HG03460 (cell line): Measurements from ENCODE around the gene WDR86.

Source experiments
- ATAC-seq: cut with Tn5 transposase; IDR thresholded peaks from one replicate; pipeline ENCODE4 v1.9.1; 2021; ENCODE audit not compliant: unreplicated experiment

Gene WDR86

DNA sequence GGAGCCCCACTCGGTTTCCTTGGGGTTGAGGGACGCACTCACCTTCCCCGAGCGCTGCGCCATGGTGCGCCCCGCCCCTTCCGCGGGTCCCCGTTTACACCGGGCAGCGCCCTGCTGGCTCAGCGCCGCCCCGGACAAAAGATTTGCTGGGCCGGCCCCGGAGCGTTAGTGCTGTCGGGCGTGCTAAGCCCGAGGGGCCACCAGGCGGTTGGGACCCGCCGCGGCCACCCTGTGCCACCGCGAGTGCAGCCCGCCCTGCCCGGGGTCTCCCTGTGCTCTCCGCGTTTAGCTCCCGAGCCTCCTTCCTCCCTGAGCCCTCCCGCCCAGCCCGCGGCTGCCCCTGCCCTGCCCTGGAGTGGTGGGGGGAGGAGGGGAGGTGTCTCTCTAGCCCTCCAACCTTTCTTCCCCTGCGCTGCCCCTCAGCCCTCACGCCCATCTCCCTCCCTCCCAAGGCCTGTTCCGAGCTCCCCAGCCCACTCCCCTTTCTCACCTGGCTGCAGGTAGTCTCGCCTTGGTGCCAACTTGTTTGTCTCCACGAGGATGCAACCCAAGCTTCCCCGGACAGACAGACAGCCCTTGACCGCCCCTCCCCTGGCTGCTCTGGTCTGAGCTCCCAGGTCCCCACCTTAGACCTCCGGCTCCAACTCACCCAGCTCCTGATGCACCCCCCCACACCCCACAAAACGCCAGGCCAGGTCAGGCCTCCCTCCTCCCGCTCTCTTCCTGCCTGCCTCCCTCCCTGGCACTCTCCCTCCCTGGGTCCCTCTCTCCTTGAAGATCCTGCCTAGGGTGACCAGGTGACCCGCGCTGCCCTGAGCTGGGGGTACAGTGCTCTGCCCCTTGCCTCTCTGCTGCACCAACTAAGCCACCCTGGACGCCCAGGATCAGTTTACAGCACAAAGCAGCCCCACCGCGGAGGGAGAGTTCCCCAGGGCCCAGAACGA, 30.3 kb upstream of the WDR86 start, which contains the start of gene CRYGN:
Gene CRYGN, minus strand, starts transcription at position 287 of the 944 bp plus-strand sequence. Its CDS starts 224 bp downstream, at position 63.
- no peak for ATAC-seq

DNA sequence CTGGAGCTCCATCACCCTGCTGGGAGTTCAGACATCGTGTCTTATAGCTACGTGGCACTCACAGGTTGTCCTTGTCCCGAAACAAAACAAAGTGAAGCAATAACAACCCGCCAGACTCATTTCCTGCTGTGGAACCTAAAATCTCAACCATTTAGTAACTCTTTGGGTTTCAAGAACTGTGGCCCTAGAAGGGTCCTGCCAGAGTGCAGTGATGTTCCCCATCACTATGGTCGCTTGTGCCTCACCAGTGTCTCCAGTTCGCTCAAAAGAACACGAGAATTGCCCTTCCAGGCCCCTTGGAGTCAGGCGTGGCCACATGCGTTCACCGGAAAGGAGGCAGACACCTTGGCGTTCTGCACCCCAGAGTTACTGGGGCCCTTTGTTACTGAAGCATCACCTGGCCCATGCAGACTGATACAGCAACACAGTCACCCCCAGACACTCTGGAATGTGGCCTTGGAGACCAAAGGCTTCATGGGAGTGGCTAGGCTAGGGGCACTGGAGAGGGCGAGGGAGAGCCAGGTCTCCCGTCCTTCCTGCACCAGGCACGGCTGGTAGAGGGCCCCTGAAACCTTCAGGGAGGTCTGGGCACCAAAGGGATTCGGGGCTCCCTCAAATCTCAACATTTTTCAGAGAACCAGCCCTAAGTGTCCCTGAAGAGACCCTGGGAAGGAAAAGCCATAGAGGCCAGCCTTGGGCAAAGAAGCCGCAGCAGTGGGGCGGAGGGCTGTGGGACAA, 29.2 kb upstream of the WDR86 start:
- ATAC-seq, result no peak

DNA sequence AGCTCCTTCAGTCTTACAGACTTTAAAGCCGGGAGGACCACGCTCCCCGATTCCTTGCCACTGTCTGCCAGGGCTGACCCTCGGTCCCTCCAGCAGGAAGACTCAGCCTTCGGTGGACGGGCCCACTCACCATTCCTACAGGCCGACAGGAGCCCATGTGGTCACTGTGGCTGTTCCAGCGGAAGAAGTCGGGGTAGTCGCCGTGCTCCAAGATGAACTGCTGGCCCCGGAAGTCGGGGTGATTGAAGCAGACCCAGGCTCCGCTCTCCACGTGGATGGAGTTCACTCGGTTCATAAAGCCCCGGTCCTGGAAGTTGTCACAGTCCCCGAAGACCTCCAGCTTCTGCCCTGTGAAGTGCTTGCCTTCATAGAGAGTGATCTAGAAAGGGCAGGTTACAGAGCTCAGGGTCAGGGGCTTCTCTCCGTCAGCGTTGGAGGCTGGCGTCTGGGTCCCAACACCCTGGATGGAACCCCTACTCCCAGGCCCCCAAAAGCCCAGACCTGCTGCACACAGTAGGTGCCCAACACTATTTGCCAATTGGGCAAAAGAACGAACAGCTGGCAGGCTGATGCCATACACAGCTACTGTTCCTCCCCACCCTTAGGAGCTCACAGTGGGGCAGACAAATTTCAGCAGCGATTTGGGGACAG, 28.2 kb upstream of the WDR86 start:
- no peak for ATAC-seq

DNA sequence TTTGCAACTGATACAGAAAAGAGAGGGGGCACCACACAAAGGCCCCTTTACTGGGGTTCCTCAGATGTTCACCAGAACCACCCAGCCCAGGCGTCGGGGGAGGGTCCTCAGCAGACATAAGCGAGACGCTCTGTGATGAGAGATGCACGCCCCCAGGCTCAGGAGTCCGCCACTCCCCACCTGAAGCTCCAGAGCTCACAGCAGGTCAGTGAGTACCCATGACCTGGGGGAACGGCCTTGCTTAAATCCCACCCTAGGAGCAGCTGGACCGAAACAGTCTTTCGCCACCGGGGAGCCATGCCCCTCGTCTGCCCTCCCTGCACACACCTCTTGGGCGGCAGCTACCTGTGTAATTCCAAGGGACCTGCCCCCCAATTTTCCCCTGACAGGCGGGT, 27.3 kb upstream of the WDR86 start:
- ATAC-seq, result no peak

DNA sequence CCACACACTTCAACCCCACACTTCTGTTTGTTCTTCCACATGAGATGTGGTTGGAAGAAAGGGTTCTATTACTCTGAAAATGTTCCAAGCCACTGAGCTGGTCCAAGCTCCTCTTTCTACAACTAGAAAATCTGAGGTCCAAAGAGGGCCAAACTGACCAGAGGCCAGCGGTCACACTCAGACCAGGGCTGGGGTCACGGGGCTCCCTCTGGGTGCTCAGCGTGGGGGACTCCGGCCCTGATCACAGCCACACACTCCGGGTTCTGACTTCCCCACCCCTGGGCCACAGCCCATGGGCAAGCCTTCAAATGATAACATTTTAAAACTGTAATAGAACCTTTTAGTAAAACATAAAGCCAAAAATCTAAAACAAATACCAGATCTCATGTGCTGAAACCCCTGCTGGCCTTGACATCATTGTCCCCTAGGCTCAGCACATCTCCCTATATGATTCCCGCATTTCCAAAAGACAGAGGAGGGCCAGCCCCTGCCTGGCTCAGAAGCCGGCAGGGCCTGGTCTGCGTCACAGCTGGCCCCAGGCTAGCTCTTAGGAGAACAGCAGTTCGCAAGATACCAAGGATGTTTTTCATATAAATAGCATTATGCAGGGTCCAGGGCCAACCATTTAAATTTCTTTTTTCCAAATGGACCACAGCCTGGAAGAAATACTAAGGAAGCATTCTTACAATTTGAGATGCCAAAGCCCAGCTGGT, 26.8 kb upstream of the WDR86 start:
- no peak for ATAC-seq

DNA sequence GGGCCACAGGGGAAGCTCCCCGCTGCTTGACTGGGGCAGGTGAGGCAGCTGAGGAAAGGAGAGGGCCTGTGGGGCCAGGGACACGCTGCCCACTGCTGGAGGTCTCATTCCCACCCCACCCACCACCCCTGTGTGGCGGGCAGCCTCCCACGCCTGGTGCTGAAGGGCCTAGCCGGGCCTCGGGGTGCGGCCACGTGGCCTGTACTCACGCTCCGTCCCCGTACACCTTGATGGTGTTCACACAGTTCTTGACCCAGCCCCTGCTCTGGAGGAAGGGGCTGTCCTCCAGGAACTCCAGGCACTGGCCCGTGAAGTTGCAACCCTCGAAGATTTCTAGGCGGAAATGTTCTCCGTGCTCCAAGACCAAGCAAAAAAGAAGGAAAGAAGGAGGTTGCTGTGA, 26.1 kb upstream of the WDR86 start:
- ATAC-seq, result no peak

DNA sequence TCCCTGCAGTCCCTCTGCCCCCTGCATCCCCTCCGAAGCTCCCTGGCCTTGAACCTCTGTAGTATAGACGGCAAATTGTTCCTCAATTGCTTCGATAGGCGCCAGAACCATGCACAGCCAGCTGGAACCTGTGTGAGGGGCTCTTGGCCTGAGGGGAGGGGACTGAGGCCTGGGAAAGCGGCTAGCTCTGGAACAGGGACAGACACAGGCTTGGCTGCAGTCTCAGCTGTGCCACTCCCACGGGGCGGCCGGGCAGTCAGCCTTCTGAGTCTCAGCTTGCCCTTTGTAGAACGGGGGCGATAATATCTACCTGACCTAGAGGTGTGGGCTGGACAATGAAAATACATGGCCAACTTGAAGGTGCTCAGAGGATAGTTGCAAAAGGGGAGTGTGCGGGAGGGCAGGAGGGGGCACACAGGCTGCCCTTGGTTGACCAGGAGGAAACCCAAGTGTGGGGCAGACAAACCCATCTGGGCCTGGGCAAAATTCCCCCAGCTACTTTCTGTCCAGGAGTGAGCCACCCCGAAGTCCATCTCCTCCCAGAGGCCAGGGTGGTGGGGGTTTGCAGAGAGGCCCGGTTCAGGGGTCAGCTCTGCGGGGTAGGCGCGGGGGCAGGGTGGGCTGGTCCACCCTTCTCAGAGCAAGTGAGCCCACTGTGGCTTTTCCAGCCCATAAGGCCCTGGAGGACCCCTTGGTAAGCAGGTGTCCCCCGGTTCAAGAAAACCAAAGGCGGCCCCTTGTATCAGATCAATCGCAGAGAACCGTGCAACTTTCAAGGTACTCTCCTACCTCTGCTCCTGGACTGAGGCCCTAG, 25.5 kb upstream of the WDR86 start:
- no peak for ATAC-seq

DNA sequence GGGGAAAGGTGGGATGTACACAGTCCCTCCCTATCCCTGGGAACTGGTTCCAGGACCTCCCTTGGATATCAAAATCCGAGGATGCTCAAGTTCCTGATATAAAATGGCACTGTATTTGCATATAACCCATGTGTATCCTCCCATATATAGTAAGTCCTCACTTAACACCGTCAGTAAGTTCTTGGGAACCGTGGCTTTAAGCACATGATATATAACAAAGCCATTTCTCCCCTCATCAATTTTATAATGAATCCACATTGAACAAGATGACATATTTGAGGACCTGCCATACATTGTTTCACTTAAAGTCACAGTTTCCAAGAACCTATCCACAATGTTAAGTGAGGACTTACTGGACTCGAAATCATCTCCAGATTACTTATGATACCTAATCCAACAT, 24.7 kb upstream of the WDR86 start:
- ATAC-seq, result no peak

DNA sequence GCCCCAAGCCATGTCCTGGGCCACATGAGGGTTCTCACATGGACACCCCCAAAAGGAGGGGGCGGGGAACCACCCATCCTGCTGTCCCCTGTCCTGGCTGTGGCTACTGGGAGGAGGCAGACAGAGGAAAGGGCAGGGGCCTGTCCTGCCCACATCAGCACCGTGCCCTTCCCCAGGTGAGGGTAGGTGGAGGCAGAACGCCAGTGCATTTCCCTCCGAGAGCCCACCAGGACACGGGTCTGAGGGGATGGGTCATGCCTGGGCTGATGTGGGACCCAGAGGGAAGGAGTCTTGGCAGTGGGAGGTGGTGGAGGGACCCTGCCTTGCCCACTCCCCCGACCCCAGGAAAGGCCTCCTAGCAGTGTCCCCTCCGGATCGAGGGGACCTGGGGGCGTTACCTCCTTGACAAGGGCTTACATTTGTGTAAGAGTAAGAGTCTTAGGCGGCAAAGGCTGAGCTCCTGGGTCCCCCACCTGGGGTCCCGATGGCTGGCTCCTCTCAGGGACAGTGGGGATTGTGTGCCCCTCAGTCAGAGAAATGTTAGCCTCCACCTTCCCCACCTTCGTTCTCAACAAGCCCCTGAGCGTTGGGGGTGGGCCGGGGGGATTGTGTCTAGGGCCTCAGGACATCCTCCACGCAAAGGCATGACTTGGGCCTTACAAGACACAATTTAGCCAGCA, 24.0 kb upstream of the WDR86 start:
- ATAC-seq, result no peak

DNA sequence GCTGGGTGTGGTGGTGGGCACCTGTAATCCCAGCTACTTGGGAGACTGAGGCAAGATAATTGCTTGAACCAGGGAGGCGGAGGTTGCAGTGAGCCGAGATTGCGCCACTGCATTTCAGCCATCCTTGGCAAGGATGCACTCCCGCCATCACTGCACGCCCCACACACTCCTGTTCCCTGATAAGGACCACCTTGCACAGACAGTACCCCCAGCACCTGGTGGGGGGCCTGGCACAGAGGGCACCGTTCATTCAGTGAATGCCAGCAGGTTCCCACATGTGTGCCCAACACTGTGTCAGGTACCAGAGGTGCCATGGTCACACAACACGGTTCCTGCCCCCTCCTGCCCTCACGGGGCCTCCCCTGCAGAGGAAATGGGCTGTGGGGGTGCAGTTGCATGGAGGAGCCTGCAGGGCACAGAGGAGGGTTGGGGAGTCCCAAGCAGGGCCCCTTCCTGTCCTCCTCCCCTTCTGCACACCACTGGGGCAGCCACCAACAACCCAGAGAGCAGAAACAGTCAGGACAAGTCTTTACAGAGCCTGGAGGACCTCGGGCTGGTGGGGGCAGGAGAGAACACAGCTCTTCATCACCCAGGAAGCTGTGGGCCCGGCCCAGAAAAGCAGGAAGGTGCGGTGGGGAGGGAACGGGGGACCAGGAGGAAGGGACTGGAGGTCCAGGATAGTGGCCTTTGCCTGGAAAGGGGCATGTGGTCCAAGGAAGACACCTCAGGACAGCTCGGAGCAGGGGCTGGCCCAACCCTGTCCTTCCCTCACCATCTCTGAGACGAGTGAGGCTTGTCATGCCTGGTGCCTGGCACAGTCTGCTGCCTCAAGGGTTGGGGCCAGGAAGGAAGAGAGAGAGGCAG, 23.1 kb upstream of the WDR86 start:
- ATAC-seq, result peak; percentile 79

DNA sequence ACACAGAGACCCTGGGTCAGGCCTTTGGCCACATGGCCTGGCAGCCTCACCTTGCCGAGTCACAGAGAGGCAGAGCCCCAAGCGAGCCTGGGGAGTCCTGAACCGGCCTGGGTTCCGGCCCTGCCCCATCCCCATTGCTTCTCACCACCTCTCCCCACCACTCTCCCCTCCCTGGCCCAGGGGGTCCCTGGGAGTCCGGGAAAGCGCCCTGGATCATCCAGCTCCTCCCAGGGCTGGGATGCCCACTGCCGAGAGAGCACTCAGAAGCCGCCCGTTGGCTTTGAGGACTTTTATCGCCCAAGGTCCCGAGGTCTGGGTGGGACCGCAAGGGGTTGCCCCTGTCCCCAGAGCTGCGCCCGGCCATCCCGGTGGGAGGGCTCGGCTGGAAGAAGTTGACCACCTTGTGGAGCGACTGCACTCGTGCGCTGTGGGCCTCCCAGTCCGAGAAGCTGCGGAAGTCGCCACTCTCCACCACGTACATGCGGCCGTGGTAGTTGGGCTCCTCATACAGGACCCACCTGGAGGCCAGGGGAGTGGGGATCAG, 22.0 kb upstream of the WDR86 start:
- no peak for ATAC-seq

DNA sequence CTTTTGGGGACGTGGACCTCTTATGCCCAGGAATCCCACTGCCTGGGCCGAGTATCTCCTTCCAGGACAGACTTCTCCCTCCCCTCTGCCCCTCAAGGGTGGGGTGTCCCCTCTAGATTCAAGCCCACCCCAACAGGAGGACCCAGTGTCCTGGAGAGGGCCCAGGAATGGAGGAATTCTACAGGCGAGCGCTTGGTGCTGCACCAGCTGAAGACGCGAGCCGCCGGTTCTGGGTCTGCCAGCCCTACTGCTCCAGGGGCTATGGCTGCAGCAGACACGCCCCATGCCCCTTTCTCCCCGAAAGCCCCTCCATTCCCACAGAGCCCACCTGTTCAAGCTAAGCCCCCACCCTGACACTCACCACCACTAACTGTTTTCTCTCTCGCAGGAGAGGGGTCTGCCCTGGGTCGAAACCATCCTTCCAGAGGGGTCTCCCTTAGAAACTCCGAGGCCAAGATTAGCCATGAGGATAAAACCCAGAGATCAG, 21.5 kb upstream of the WDR86 start:
- ATAC-seq, result no peak

DNA sequence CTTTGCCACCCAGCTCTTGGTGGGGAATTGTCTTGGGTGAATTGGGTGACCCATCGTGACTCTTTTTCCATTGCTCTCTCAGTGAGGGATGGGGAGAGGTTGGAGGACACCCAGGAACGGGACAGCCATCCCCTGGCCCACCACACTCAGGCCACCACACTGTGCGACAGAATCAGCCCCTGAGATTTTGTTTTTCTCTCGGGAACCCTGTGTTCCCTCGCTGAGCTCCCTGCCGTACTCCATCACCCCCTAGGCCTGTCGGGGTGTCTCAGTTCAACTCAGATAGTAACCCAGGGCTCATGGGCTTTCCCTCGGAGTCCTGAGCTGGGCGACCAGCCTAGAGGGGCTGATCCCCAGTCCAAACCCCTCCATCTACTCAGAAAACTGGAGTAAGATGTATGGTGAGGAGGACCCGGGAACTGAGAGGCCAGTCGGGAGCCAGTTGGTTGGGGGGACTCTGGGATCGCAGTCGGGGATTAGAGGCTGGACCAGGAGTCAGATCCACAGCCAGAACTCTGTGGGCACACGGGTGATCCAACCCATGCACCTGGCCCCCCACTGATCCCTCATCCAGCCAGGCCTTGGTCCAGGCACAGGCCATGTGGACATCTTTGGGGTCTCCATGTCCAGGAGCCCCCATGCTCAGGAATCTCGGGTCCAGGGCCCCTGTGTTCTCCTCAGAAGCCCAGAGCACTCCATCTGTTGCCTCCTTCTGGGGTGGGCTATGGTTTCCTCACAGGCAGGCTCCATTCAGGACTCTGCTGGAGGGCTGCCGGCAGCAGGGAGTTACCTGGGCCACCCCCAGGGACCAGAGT, 20.8 kb upstream of the WDR86 start:
- no peak for ATAC-seq

DNA sequence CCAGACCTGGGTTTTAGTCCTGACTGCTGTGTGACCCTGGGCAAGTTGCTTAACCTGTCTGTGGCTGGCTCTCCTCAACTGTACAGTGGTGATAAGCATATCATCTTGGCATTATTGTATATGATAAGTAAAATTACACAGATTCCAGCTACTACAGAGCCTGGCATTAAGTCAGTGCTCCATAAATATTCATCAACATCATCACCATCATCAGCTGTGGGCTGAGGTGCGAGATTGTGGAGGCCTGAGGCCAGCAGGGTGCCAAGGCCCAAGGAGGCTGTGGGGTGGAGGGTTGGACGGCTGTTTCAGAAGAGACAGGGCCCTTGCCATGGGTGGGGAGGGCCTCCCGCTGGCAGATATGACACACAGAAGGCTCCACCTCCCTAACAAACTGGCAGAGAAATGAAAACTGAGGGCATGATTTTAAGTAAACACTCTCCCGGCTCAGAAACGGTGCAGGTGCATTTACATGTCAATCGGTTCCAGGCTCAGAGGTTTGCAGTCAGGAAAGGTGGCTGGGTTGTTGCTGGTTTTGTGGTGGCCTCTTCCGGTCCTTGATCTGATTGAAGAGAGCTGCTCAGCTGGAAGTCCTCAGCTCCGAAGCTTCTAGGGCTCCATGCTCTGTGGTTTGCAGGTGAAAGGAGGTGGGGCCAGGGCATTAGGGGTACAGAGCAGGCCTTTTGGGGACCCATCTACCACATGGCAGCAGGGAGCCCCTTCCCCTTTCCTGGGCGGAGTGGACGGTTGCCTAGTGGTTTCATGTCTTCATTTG, 19.9 kb upstream of the WDR86 start:
- no peak for ATAC-seq

DNA sequence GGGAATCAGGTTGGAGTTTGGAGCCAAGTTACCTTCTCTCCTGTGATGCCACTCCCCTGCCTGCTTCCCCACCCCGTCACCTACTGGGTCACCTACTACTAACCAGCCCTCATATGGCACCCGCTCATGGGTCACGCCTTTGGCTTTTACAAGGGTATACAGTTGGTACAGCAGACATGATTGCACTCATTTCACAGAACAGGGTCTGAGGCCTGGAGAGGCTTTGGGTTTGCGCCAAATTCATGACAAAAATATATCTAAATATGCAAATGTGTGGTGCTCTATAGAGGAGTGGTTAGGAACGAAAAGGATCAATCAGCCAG, 19.4 kb upstream of the WDR86 start:
- ATAC-seq, result no peak

DNA sequence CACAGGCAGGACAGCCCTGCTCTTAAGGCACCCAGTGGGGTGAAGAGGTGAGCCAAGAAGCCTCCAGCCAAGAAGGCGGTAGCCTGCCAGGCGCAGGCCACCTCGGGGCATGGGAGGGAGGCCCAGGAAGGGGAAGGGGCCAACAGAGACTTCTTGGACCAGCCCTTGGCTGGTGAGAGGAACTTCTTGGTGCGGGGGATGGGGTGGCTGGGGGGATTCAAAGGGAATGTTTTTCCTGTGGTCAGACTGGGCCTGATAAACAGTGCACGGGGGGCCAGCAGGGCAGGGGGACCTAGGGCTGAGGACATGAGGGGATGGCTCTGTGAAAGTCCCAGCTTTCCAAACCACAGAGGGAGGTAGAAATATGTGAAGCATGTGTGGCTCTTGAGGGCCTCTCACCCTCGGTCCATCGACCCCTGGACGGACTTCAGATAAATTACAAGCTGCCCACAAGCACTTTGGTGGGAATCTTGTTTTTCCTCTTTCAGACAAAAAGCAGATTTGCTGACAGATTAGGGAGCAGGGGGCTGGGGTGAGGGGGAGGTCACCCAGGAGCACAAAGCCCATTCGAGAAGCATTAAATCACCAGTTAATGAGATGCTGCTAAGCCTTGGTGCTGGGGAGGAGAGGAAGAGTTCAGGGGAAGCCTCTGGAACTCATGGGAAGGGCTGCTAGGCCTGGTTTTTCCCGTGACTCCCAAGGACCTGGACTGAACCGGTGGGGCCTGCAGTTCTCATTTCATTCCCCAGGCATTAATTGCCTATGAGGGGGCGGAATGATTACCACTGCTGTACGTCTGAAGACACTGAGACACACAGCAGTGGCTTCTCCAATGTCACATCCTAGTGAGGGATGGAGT, 18.8 kb upstream of the WDR86 start:
- ATAC-seq, result no peak
